Fibroblast of skin of left biceps (primary cell): ENCODE measurements around the gene ANKRD9.
"Not testable (repeated sequence)": the region's sequence is repeated elsewhere in the genome, so short reads cannot be mapped to it uniquely, and the experiment has no call there.

Experiments
- DNase-seq, 2 experiments: peaks; one replicate each; pipeline ENCODE4 v3.0.0-alpha.2; 2013; ENCODE audit warnings: low read depth in 2 of 2

The ANKRD9 gene, protein sequence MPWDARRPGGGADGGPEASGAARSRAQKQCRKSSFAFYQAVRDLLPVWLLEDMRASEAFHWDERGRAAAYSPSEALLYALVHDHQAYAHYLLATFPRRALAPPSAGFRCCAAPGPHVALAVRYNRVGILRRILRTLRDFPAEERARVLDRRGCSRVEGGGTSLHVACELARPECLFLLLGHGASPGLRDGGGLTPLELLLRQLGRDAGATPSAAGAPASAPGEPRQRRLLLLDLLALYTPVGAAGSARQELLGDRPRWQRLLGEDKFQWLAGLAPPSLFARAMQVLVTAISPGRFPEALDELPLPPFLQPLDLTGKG

DNA sequence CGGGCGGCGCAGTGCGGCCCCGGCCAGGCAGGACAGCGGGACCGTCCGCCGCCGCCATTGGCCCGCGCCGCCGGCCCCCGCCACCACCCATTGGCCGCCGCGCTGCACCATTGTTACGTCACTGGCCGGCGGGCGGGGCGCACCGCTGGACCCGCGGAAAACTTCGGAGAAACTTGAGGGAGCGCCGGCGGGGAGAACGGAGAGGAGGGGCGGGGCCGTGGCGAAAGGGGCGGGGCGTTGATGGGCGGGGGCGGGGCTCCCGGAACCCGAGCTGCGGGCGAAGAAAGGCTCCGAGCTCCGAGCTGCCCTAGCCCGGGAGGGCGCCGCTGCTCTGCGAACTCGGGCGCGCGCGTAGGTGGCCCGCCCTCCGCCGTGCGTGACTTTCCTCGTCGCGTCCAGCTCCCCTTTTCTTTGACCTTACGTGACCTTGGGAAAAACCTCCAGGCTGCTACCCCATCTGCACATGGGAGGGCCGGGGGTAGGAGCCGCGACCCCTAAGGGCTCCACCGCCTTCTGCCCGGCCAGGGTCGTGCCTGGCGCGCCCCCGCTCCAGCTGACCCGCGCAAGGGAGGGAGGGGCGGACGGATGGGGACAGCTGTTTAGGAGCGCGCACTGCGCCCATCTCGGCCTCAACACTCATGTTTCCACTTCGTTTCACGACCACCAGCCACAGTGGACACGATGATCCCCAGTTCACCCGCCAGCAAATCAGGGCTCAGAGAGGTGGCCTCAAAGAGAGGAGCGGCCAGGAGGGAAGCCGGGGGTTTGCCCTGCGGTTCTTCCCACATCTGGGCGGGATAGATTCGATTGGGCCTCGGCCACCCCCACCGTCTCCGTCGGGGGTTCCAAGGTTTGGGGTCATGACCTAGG is at the start of gene ANKRD9:
Gene ANKRD9 (minus strand): TSS at position 31 of the 870 bp plus-strand sequence. CDS start 1,887 bp downstream, outside the sequence.
- peak; percentile 84 to 86 for DNase-seq

DNA sequence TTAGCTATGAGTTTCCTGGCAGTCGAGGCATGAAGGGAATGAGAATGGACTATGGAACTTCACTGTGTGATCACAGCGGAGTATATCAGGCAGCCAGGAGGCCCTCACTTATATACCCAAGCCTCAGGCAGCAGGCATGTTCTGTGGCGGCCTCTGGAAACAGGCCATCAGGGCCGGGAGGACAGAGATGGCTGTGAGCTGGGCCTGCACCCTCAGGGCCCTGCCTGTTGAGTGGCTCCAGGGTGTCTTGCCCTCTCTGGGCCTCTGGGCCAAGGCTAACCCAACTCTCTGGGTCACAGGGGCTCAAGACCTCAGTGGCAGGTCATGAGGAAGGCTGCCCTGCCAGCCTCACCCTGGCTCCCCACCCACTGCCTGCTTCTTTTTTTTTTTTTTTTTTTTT is 49.0 kb upstream of the ANKRD9 start:
- DNase-seq: no peak

DNA sequence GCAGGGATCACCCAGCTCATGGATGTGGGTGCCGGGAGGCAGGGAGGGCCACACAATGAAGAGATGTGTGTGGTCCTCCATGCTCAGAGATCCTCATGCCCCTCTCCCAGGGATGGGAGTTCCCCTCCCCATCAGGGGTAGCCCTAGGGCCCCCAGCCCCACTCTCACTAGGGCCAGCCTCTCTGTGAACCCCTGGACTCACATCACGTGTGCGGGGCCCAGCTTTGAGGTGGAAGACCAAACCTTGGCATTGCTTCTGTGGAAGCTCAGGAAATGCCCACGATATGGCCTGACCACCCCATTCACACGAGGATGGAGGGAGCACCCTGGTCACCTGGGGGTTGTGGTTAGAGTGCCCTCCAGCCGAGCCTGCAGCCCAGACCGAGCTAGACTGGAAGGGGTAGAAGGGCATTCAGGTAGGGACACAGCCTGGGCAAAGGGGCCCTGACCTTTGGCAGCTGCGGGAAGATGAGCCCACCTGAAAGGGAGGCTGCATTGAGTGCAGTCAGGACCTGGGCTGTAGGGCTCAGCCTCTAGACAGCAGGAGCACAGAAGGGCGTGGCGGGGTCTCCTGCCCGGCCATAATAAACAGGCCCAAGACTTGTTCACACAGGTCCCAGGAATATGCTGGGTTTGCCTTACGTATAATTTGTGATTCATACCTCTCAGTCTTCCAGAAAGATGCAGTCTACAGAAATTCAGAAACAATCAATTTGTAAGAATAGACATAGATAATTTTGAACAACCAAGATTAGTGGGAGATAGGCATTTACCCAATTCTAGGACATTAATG is 48.1 kb upstream of the ANKRD9 start:
- DNase-seq: no peak

DNA sequence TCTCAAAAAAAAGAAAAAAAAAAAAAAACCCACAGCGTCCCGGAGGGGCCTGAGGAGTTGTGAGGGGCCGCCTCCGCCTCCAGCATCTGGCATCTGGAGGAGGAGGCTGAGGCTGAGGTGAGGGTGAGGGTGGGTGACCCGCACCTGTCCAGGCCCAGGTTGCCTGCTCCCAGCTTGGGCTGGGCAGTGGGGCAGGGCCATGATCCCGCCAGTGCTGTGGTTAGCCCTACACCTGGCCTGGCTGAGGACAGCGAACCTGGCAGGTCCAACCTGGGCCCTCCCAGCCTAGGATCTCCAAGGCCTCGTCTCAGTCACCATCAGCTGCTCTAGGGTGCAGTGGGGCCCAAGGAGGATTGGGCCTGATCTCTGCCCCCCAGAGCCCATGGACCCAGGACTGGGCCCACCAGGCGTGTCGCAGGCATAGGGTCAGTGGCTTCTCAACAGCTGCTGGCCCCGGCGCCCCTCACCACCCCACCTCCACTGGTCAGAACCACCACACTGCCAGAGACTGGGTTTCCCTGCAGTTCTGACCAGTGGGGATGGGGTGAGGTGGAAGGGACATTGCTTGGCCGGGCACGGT is 46.6 kb upstream of the ANKRD9 start:
- DNase-seq: no peak

DNA sequence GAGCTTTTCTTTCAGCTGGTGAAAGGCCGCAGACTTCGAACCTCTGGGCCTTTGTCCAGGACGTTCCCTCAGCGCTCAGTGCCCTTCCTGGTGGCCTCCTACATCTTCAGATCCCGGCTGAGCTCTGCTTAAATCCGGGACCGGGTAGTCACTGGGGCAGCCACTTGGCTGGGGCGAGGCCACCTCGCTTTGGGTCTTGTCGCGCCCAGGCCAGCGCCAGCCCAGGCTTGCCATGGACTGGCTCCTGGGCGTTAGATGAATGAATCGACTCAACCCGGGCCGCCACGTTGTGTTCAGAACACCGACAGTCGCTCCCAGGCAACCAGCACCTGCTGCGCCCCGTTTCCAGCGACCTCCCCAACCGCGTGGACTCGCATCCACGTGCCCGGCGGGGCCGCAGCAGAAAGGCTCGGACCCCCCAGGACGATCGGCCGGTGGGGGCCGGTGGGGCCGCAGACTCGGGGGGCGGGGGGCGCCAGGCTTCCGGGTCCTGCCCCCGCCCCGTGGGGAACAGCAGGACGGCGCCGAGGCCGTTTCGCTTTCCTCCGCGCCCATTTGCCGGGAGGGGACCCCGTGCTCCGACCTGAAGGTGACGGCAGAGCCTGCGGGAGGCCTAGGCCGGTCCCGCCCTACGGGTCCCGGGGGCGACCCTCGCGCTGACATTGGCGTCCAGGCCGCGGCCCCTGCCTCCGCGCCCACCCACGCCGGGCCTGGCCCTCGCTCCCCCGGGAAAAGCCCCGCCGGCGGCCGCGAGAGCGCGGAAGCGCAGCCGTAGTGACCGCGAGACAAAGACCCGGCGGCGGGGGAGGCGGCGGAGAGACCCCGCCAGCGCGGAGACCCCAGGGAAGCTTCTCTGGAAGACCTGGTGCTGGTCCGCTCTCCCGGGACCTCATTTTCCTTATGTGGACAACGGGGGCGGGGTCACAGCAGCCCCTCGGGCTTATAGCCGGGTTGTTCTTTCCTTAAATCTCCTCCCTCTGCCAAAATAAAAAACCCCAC is 45.5 kb upstream of the ANKRD9 start:
- DNase-seq: no peak

DNA sequence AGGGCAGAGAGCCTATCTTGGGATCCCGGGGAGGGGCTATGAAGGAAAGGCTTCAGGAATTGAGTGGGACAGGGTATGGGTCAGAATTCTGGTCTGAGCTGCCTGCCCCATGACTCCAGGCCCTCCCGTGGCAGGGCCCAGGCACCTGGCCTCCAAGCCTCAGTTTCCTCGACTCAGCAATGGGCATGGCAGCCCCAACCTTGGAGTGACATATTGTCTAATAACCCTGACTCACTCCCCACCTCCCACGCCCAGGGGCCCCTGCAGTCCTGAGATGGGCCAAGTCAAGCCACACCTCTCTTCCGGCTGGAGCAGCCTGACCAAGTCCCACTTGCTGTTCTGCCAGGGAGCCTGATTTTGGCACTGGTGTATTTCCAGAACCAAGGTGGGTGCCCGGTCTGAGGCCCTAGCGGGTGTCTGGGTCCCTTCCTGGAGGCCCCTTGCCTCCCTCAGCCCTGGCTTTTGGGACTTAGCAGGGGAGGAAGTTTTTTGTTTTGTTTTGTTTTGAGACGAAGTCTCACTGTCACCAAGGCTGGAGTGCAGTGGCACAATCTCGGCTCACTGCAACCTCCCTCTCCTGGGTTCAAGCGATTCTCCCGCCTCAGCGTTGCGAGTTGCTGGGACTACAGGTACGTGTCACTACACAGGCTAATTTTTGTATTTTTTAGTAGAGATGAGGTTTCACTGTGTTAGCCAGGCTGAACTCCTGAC is 42.6 kb upstream of the ANKRD9 start:
- DNase-seq: no peak

DNA sequence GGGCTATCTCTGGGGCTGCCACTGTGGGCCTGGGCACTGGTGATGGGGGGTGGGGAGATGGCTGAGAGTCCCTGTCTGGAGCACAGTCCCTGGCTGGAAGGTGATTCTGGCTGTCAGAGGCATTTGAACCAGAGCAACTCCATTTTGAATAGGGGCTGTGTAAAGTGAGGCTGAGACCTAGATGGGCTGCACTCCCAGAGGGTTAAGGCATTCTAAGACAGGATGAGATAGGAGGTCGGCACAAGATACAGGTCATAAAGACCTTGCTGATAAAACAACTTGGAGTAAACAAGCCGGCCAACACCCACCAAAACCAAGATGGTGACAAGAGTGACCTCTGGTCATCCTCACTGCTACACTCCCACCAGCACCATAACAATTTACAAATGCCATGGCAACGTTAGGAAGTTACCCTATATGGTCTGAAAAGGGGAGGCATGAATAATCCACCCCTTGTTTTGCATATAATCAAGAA is 41.4 kb upstream of the ANKRD9 start:
- DNase-seq: not testable (repeated sequence)

DNA sequence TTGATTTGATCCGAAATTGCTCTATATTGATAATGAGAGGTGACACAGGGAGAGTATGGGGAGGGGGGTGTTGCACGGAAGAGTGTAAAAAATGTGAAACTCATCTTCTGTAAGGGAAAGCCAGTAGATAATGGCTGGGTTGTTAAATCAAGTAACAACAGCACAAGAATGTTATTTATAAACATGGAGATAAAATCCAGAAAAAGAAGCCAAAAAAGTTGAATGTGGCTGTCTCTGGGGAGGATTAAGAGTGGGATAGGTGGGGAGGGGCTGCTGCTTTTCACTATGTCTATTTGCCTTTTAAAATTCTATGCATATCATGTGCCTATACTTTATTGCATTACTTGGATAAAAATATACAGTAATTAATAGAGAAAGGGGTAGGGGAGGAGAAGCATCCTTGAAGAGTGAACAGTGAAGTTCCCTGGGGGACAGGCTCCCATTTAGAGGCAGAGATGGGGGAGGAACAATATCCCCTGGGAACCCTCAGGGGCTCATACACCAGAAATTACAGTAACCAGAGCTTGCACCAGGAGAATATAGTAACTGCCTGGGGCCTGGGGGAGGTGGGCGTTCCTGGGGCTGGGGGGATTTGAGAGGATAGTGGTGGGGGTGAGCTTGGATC is 39.2 kb upstream of the ANKRD9 start:
- DNase-seq: no peak

DNA sequence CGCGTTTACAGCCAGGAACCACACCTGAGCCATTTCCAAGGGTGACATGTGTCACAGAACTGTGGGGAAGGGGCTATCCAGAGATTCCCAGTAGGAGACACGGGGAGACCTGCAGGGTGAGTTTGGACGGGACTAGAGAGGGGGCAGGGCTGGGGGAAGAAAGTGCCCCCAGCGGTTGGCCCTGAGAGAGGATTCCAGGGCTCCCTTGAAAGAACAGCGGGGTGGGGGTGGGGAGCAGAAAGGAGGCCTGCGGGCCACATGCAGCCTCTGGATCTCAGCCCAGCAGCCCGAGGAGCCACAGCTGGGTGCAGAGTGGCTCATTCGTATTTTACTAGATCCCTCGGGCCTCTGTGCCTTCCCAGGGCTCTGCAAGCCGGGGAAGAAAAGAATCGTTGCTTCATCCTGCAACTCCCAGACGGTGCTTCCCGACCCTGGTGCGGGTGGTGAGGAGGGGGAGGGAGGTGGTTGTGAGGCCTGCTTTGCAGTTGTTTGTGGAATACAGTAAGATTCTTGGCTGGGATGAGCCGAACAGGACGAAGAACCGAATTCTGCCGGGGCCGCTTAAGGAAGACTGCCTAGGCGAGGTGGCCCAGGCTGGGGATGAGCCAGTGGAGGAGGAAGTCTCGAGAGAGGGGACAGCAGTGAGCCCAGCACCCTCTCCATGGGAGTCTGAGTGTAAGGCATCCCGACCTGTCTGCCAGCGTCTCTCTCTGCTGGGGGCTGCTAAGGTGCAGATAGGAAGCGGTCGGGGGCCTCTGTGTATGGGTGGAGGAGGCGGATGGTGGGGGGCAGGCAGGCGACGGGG is 36.1 kb upstream of the ANKRD9 start:
- DNase-seq: peak; percentile 63

DNA sequence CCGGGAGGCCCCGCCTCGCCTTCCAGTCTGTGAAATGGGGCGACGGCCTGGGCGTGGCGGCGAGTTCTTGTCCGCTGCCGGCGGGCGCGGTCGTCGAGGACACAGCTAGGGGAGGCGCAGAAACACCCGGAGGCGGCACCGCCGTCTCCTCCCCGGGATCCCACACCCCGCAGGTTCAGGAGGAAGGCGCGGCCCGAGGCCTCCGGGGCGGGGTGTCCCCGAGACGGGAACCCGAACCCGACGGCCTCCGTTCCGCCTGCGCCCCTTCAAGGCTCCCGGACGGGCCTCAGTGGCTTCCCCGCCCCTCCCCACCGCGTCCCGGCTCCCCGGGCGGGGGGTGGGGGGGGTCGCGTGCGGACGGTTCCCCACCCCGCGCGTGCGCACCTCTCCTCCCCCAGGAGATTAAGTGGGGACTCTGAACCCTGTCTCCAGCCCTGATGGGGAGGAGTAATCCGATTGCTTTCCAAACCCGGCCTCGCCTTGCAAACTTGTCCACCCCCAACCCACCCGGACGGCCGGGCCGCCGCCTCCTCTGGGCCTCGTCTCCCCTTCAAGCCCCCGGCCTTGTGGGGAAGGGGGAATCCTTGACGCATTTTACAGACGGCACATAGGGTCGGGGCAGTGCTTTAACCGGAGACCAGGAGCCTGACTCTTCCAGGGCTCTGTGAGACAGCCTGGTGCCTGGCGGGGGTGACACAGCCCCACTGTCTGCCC is 35.3 kb upstream of the ANKRD9 start:
- DNase-seq: no peak

DNA sequence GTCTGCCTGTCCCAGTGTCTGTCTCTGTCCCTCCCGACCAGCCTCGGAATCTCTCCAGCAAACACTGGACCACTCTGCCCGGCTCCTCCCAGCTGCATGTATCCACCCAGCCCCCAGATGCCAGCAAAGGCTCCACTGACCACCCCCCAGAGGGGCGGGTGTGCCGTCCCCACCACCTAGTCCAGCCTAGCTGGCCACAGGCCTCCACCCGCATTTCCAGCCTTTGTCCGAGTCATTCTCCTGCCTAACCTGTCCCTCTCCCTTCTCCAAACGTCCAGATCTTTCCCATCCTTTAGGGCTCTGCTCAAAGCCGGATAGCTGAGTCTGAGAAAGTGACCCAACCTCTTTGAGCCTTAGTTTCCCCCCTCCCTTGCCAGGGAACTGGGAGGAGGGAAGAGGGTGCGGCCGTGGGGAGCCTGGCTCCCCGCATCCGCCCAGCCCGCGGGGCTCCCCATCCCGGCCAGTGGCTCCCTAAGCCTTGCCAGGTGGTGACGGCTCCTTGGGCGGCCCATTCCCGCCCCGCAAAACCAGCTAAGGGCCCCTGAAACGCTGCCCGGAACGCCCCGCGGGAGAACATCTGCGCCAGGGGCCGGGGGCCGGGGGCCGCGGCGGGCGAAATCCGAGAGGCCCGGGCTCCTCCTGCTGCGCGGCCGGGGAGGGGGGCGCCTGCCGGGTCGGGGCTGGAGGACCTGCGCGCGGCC is 34.6 kb upstream of the ANKRD9 start:
- no peak for DNase-seq

DNA sequence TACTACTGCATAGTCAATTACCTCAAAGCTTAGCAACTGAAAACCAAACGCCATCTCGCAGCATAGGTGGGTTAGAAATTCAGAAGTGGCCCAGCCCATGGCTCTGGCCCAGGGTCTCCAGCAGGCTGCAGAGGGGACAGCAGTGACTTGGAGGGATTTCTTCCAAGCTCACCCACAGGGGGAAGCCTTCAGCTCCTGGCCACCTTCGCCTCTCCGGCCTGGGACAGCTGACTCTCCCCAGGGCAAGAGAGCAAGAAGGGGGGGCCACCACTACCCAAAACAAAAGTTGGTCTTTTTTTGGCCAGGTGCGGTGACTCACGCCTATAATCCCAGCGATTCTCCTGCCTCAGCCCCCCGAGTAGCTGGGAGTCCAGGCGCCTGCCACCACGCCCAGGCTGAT is 32.2 kb upstream of the ANKRD9 start:
- DNase-seq: no peak

DNA sequence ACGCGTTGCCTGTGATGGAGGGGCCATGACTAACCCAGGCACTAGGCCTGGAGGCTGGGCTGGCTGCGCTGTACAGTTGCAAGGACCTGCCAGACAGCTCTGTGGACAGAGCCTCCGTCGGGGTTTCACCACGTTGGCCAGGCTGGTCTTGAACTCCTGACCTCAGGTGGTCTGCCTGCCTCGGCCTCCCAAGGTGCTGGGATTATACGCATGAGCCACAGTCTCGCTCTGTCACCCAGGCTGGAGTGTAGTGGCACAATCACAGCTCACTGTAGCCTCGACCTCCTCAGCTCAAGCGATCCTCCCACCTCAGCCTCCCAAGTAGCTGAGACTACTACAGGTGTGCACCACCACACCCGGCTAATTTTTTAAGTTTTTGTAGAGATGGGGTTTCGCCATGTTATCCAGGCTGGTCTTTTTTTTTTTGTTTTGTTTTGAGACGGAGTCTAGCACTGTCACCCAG is 31.5 kb upstream of the ANKRD9 start:
- not testable (repeated sequence) for DNase-seq

DNA sequence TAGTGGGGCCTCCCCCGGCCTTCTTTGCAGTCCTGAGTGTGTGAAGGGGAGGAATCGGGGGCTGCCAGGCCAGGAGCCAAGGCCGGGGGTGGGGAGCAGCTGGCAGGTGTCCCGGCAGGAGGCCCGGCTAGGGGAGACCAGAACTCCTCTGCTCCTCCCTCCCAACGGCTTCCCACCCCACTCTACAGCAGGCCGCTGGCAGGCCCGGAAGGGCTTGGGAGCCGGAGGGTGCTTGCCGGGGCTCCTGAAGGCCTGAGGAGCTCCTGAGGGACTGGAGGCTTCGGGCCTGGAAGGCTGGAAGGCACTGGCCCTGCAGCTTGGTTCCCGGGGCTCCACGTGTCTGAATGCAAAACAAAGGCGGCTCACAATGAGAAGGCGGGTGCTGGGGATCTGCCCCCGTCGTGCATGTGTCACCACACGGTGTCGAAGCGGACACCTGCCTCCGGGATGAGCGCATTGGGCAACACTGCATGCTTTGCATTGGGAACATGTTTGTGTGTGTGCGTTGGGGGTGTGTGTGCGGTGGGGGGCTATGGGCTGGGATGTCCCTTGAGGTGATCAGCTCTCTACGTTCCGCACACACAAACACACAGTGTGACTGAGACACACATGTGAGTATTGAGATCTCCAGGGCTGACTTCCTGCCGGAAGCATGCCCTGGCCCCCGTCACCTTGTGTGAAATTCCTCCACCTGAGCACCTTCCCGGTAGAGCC is 30.9 kb upstream of the ANKRD9 start:
- peak in 1 of 2 experiments; percentile 21 for DNase-seq

DNA sequence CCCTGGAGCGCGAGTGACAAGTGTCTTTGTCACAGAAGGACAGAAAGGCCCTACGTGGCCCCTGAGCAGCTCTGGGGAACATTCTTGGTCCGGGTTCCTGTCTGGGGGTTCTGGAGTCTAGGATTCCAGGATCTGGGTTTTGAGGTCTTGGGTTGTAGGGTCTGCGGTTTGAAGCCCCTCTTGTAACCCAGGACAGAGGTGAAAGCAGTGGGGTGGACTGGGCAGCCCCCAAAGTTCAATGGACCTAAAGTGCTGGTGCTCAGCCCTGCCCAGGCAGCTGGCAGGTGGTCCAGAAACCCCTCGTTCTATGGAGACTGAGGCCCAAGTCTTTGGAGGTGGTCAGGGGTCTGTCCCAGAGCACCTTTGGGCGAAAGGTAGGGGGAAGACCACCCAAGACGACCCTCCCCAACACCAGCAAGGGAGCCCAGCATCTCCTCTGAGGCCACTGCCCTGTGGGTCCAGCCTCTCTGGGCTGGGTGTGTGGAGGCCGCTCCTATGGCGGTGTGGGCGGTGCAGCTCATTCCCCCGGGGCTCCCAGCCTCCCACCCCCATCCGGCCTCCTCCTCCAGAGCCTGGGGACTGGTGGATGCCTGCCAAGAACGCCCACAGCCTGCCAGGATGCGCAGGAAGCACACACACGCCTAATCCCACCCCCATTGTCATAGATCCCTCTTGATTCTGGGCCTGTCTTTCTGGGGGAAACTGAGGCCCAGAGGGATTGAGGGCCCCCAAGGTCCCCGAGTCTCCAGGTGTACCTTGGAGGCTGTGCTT is 30.2 kb upstream of the ANKRD9 start:
- peak; percentile 71 for DNase-seq
